ENCODE measurements around the gene PLEKHN1. TPM values are rescaled to one million over a fixed set of nuclear protein-coding genes. Genes with fewer than 3 reads are reported as not detected.

PLEKHN1 gene
- polyA plus RNA-seq, 4 donors: 0.14 to 0.90 (median 0.43) TPM; not detected in 1

DNA sequence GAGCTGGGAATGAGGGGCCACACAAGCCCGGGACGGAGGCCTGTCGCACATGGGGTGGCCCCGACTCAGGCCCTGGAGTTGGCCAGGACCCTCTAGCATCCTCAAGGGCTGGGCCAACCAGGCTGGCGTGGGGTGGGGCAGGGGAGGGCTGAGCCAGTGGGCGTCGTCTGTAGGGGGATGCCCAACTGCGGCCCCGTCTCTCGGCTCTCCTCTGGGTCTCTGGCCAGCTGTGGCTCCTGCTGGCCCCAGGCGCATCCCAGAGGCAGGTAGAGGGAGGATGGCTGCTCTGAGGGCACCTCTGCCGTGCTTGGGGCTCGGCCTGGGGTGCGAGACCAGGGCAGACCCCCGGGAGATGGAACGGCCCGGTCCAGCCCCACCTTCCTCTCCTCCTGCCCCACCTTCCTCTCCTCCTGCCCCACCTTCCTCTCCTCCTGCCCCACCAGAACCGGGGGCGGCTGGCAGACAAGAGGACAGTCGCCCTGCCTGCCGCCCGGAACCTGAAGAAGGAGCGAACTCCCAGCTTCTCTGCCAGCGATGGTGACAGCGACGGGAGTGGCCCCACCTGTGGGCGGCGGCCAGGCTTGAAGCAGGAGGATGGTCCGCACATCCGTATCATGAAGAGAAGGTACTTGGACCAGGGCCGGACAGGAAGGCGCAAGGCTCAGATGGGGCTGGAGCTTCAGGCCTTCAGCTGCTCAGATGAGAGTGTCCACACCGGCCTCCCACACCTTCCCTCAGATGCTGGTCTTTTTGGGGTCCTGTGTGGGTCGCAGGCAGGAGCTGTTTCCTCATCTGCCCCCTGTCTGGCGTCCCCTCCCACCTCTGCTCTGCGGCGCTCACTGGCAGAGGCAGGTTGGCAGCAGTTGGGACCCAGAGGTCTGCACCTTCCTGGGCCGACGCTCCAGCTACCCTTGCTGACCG, 36.3 kb upstream of the PLEKHN1 start:
- DNase-seq (ENCODE audit: low read depth in 4 of 4, low spot score in 3 of 4): no peak

GRCh38 chr1:930633-931138, 35.6 kb upstream of the PLEKHN1 start:
- no peak for DNase-seq (ENCODE audit: low read depth in 4 of 4, low spot score in 3 of 4)

GRCh38 chr1:931380-932172, 34.7 kb upstream of the PLEKHN1 start:
- no peak for DNase-seq (ENCODE audit: low read depth in 4 of 4, low spot score in 3 of 4)

DNA sequence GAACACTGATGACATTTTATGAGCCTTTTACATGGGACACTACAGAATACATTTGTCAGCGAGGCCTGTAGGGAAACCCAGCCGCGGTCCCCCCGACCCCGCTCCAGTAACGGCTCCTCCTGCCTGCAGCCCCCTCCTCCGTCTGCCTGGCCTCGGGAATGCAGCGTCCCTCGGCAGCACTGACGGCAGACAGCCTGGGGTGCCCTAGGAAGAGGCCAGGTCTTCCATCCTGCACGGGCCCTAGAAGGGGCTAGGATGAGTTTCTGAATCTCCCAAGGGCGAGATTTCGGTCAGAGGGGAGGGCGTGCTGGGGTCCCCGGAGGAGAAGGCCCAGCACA, 34.1 kb upstream of the PLEKHN1 start:
- no peak for DNase-seq (ENCODE audit: low read depth in 4 of 4, low spot score in 3 of 4)

- no peak for DNase-seq (ENCODE audit: low read depth in 4 of 4, low spot score in 3 of 4)
These were observed 33.3 kb upstream of the PLEKHN1 start for GRCh38 chr1:932776-933602.

DNA sequence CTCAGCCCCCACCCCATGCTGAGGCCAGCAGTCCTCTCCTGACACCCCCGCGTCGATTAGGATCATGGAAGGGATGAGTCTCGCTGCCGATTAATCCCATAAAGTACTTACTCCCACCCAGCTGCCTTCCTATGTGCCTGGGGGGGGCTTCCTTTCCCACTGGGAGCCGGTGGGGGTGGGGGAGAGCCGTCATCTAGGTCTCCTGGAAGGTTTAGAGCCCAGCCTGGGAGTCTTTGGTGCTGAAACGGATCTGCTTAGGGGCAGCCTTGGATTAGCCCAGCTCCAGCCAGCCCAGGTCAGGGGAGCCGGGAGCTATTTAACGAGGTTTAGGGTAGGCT, 32.7 kb upstream of the PLEKHN1 start:
- DNase-seq (ENCODE audit: low read depth in 4 of 4, low spot score in 3 of 4): no peak

DNA sequence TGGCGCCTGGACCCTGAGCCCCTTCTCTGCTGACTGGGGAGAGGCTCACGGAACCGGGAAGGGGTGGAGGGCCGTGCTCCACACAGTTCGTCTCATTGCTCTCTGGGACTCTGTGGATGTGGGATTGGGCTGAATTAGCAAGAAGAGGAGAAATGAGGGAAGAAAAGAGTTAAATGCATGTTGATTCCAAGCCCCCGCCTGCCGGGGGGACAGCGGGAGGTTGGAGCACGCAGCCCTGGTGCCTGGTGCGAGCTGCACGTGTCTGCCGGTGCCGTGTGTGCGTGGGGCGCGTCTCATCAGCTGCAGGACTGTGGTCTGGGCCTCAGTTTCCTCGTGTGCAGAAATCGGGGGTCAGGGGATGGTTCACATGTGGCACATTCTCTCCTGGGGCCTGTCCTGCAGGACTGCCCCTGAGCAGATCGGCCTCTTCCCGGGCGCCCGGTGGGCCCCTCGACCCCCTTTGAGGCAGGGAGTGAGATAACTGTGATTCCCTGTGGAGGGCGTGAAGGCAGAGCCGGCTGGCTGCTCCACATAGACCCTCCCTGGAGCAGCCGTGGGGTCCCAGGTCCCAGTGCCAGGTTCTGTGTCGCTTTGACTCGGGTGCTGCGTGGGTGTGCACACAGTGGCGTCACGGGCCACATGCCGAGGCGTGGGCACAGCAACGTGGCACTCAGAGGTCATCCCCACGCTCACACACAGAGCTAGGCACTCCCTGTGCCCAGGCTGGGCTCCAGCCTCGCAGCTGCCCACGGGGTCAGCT, 31.1 kb upstream of the PLEKHN1 start:
- no peak for DNase-seq (ENCODE audit: low read depth in 4 of 4, low spot score in 3 of 4)

- DNase-seq (ENCODE audit: low read depth in 4 of 4, low spot score in 3 of 4): no peak
These were observed 30.5 kb upstream of the PLEKHN1 start for GRCh38 chr1:935751-936231.

DNA sequence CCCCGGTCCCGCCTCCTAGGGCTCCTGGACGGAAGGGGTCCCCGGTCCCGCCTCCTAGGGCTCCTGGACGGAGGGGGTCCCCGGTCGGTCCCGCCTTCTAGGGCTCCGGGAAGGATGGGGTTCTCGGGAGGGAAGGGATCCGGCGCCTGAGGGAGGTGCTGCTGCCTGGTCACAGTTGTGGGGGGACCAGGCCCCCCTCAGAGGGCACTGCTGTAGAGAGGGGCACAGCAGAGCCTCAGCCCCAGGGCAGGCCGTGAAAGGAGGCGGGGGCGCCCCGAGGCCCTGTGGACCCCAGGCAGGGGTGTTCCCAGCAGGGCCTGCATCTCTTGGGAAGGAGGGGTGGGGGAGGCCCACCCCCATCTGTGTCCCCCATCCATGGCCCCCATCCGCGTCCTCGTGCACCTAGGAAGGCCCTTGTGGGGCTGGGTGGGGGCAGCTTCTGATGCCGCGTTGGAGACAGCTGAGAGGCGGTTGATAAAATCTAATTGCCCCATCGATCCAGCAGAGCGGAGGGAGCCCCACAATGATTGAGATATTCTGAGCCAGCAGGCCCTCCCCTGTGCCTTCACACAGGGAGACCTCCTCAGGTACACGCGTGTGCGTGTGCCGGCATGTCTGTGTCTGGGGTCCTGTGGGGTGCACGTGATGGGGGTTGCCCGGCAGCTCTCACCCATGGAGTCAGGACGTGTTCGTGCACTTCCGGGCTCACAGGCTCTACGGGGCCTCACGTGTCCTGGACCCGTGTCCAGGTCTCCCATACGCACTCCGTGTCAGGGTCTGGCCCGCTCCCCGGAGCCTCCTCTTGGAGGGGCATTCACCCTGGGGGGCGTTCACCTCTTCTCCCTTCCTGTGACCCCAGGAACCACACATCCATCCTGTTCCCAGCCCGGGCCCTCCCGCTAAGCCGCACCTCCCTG, 29.7 kb upstream of the PLEKHN1 start:
- DNase-seq (ENCODE audit: low read depth in 4 of 4, low spot score in 3 of 4): no peak

DNA sequence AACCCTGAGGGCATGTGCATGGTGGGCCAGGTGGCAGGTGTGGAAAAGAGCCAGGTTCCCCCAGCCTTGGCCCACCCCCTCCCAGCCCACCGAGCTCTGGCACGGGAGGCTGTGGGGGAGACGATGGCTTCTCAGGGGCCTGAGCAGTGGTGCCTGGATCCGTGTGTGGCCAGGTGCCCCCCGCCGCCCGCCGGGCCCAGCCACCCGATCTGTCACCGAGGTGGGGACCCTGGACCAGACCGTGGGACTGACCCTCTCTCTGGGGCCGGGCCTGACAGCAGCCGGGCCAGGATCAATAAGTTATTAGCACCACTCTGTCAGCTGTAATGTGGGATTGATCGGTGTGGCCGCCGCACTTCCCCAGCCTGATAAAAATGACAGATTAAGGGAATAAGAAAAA, 28.8 kb upstream of the PLEKHN1 start:
- DNase-seq (ENCODE audit: low read depth in 4 of 4, low spot score in 3 of 4): no peak

DNA sequence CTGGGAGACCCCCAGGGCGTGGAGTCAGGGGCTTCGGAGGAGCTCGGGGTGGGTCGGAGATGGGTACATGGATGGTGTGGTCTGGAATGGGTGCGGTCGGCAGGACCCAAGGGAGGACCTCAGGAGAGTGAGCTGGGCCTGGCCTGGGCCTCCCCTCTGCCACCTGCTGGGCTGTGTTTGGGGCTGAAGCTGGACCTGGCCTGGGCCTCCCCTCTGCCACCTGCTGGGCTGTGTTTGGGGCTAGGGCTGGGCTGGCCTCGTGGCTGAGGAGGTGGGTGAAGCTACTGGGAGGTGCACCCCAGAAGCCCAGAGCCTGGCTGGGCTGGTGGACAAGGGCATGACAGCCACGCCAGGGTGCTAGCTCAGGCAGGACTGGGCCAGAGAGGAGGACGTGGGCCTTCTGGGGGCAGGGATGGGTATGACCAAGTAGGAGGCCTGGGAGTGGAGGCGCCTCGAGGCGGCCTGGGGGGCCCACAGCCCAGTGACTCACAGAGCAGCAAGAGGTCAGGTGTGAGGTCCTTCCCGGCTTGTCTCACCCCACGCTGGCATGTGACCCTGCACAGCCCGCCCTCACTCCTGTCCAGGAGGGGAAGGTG, 28.1 kb upstream of the PLEKHN1 start:
- no peak for DNase-seq (ENCODE audit: low read depth in 4 of 4, low spot score in 3 of 4)

GRCh38 chr1:938711-939489, 27.4 kb upstream of the PLEKHN1 start:
- DNase-seq (ENCODE audit: low read depth in 4 of 4, low spot score in 3 of 4): no peak

DNA sequence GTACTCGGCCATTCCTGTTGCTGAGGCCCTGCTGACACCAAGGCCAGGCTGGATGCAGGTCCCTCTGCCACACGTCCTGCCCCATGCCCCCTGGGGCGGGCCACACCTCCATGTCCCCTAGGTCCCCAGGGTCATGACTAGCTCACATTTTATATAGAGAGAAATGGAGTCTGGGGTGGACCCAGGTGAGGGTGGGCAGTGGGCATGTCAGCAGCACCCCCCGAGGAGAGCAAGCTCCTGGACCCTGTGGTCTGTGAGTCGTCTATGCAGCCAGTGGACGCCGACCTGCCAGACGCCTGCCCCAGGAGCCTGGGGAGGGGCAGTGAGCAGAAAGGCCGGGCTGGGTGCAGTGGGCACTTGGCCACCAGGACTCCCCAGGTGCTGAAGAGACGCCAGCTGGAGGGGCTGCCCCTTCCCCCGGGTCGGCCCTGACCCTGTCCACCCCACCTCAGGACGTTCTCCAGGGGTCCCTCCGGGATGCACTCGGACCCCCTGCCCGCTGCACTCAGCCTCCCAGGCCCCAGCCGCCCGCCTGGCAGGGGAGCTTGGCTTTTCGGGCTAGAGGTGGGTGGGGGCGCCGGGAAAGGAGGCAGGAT, 26.7 kb upstream of the PLEKHN1 start:
- no peak for DNase-seq (ENCODE audit: low read depth in 4 of 4, low spot score in 3 of 4)

- peak in 3 of 4 donors; percentile 81 to 85 (median 82) for DNase-seq (ENCODE audit: low read depth in 4 of 4, low spot score in 3 of 4)
These were observed 25.9 kb upstream of the PLEKHN1 start for GRCh38 chr1:940107-941014.

DNA sequence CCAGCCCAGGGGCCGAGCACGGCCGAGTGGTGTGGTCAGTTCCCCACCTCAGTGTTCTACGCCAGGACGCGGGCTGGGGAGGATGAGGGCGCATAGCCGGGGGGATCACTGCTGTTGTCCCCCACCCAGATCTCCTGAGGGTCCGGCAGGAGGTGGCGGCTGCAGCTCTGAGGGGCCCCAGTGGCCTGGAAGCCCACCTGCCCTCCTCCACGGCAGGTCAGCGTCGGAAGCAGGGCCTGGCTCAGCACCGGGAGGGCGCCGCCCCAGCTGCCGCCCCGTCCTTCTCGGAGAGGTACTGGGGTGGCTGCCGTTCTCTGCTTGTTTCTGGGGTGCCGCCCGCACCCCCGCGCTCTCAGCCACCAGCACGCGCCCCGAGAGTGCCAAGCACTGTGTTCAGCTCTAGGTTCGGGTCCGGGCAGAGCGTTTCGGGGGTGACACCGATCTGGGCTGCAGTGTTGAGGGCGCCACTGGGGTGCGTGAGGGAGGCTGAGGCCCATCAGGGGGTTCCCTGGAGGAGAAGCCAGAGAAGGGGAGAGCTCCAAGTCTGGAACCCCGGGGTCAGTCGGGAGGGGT, 25.2 kb upstream of the PLEKHN1 start:
- no peak for DNase-seq (ENCODE audit: low read depth in 4 of 4, low spot score in 3 of 4)
